RCC 7860 (cell line): ENCODE measurements around the gene HDAC5.
"Not testable (repeated sequence)": the region's sequence is repeated elsewhere in the genome, so short reads cannot be mapped to it uniquely, and the experiment has no call there.

Experiments used
- DNase-seq: peaks from one replicate; pipeline ENCODE4 v3.0.0-alpha.2; 2015; ENCODE audit warnings: low spot score
- FAIRE-seq: peaks from 2 replicates; lab custom pipeline; 2012; peaks lifted over from hg19 to GRCh38; lab: Jason Lieb, UNC

The HDAC5 gene

GRCh38 chr17:44133918-44134476 lies 10.6 kb upstream of the HDAC5 start:
- FAIRE-seq, result no peak
- no peak for DNase-seq

- DNase-seq (no peak), FAIRE-seq (no peak)
These were observed 8.9 kb upstream of the HDAC5 start for GRCh38 chr17:44132275-44132821.

GRCh38 chr17:44131372-44131771 lies 7.9 kb upstream of the HDAC5 start:
- DNase-seq, FAIRE-seq: not testable (repeated sequence)

GRCh38 chr17:44130693-44131349 lies 7.4 kb upstream of the HDAC5 start:
- DNase-seq, result no peak

GRCh38 chr17:44128383-44128782 lies 4.9 kb upstream of the HDAC5 start:
- DNase-seq (no peak), FAIRE-seq (no peak)

More at GRCh38 chr17:44130693-44131349, 7.4 kb upstream of the HDAC5 start:
- FAIRE-seq, result no peak

- no peak for FAIRE-seq
- DNase-seq, result no peak
These were observed 637 bp upstream of the HDAC5 start for GRCh38 chr17:44124118-44124438.

- FAIRE-seq, result no peak
- DNase-seq, result no peak
These were observed 555 bp downstream of the HDAC5 start for GRCh38 chr17:44122816-44123355.

GRCh38 chr17:44121997-44122815 lies 1.2 kb downstream of the HDAC5 start:
- FAIRE-seq (no peak), DNase-seq (no peak)

GRCh38 chr17:44120851-44121605 lies 2.4 kb downstream of the HDAC5 start:
- FAIRE-seq (no peak), DNase-seq (no peak)

GRCh38 chr17:44120281-44120680 lies 3.2 kb downstream of the HDAC5 start:
- not testable (repeated sequence) for FAIRE-seq, DNase-seq

GRCh38 chr17:44119798-44120197 lies 3.6 kb downstream of the HDAC5 start:
- no peak for FAIRE-seq
- no peak for DNase-seq

- DNase-seq (no peak), FAIRE-seq (no peak)
These were observed 4.4 kb downstream of the HDAC5 start for GRCh38 chr17:44119062-44119461.

- no peak for FAIRE-seq
- no peak for DNase-seq
These were observed 4.9 kb downstream of the HDAC5 start for GRCh38 chr17:44118427-44119050.

- FAIRE-seq, result no peak
These were observed 6.1 kb downstream of the HDAC5 start for GRCh38 chr17:44117351-44117750.

GRCh38 chr17:44115585-44116415 lies 7.6 kb downstream of the HDAC5 start:
- FAIRE-seq (no peak), DNase-seq (no peak)

More at GRCh38 chr17:44117351-44117750, 6.1 kb downstream of the HDAC5 start:
- DNase-seq, result no peak

- DNase-seq (no peak), FAIRE-seq (no peak)
These were observed 9.3 kb downstream of the HDAC5 start for GRCh38 chr17:44113868-44114840.

GRCh38 chr17:44113382-44113781 lies 10.1 kb downstream of the HDAC5 start:
- FAIRE-seq, result no peak

More at GRCh38 chr17:44113382-44113781, 10.1 kb downstream of the HDAC5 start:
- DNase-seq, result no peak
